Smooth muscle cell (in vitro differentiated cells): ENCODE results near the gene CTDP1. TPM values are rescaled to one million over a fixed set of nuclear protein-coding genes. Genes with fewer than 3 reads are reported as not detected.
A peak's percentile ranks its signal among the peaks of the same experiment; 100 is the strongest.

Experiments
- DNase-seq: peaks from one replicate; lab custom pipeline; 2025; ENCODE audit not compliant: unreplicated experiment; lab: John Stamatoyannopoulos, UW
- H2AFZ ChIP-seq: fragments of 200-600 bp; sonication (generic); 2 replicates; pipeline ENCODE4 v1.6.0; 2016; ENCODE audit warnings: antibody characterized with exemption, low read depth, mild to moderate bottlenecking
- H3F3A ChIP-seq: fragments of 200-600 bp; sonication (generic); 2 replicates; pipeline ENCODE4 v1.6.0; 2017; ENCODE audit warnings: antibody characterized with exemption, low read depth
- H3K27ac ChIP-seq: fragments of 200-600 bp; sonication (generic); 2 replicates; pipeline ENCODE4 v1.5.1; 2016; ENCODE audit warnings: low read depth, mild to moderate bottlenecking
- H3K27me3 ChIP-seq: fragments of 200-600 bp; sonication (generic); 2 replicates; pipeline ENCODE4 v1.6.1; 2016; ENCODE audit warnings: low read depth, mild to moderate bottlenecking
- H3K36me3 ChIP-seq: fragments of 200-600 bp; sonication (generic); 2 replicates; pipeline ENCODE4 v1.5.1; 2016; ENCODE audit warnings: low read depth
- H3K4me1 ChIP-seq: fragments of 200-600 bp; sonication (generic); 2 replicates; pipeline ENCODE4 v1.5.1; 2016; ENCODE audit warnings: low read depth
- H3K4me2 ChIP-seq: fragments of 200-600 bp; sonication (generic); 2 replicates; pipeline ENCODE4 v1.6.0; 2016; ENCODE audit warnings: mild to moderate bottlenecking
- H3K4me3 ChIP-seq: fragments of 200-600 bp; sonication (generic); 2 replicates; pipeline ENCODE4 v1.5.1; 2016; ENCODE audit warnings: mild to moderate bottlenecking
- H3K79me2 ChIP-seq: fragments of 200-600 bp; sonication (generic); 2 replicates; pipeline ENCODE4 v1.6.0; 2016; ENCODE audit warnings: low read depth, mild to moderate bottlenecking
- H3K9ac ChIP-seq: fragments of 200-600 bp; sonication (generic); 2 replicates; pipeline ENCODE4 v1.6.0; 2016; ENCODE audit warnings: low read depth
- H3K9me3 ChIP-seq: fragments of 200-600 bp; sonication (generic); replicated peaks from 2 replicates; pipeline ENCODE4 v1.5.1; 2016; ENCODE audit warnings: low read depth
- H4K20me1 ChIP-seq: fragments of 200-600 bp; sonication (generic); 2 replicates; pipeline ENCODE4 v1.6.0; 2016; ENCODE audit warnings: low read depth
- CTCF ChIP-seq: fragments of 200-600 bp; sonication (generic); IDR thresholded peaks from 2 replicates; pipeline ENCODE4 v1.5.1; 2017; ENCODE audit warnings: borderline replicate concordance, mild to moderate bottlenecking, antibody characterized with exemption; ENCODE audit not compliant: insufficient read depth, poor library complexity, severe bottlenecking
- WGBS: methylation state at CpG from one replicate; pipeline ENCODE4 v1.1.7; 2016; ENCODE audit warnings: low lambda C conversion rate; 5-methylcytosine and 5-hydroxymethylcytosine counted together
- polyA plus RNA-seq: library from polyadenylated mRNA; unstranded; fragments of >200 nt; fragmentation: Nextera tagmentation; extraction: Ambion mirVana; gene quantifications from 2 replicates; pipeline ENCODE4 v1.2.1, GENCODE V29; 2016
- total RNA-seq: library from RNA; depleted of rRNA; stranded (reverse); fragments of >200 nt; gene quantifications from 2 replicates; pipeline ENCODE4 v1.2.3, GENCODE V29; 2014

CTDP1 gene
- total and polyA plus RNA-seq, 2 experiments from 2014 or later: 14.1 to 18.4 TPM

DNA sequence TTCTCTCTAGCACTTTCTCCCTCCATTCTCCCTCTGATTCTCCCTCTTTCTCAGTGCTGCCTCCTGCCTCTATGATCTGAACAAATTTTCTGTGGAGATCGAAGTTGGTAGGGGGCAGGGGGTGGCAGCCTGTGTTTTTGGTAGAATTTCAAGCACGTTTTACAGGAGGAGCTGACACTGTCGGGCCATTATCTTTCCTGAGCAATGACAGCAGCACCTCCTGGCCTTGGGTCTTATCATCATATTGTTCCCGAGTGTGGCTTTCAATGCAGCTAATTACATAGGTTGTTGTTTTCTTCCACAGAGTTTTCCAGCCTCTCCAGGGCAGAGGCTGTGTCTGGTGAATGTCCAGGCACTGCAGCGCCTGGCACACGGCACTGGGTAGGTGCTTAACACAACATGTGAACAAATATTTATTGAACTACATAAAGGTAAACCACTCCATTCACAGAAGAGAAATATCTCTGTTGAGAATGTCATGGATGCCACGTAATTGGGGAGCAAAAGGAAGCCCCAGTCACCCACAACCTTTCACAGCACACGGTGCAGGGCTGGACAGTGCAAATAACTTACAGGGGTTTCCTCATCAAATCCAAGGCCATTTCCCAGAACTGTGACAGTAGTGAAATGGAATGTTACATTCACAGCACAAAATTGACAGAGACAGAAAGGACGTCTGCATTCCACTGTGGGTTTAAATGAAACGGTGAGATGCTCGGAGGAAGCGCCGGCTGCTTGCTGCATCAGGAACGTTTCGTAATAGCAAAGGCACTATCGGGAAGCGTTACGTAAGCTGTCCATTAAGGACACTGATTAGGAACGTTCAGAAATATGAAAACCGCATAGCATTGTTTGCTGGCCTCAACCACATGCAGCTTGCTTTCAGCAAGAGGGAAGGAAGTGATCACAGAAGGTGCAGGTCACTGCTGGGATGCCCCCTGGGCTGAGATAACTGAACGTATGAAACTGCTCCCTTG is 111.7 kb downstream of the CTDP1 start:
- H3K4me2 ChIP-seq: peak overlapping the region; percentile 52
- no peak overlapping the region for H3K9ac ChIP-seq
- WGBS: 33% methylated on average over 21 of the region's 21 CpGs
- no peak for TF ChIP-seq CTCF
- H2AFZ ChIP-seq: no peak overlapping the region
- peaks cover 31% of the 10 kb centered on the region for H3K27me3 ChIP-seq
- peak overlapping the region; percentile 30 for H3K27ac ChIP-seq
- no peaks in the 10 kb centered on the region for H3K36me3 ChIP-seq
- no peaks in the 10 kb centered on the region for H3K4me1 ChIP-seq
- H3K79me2 ChIP-seq: no peaks in the 10 kb centered on the region
- no peaks in the 10 kb centered on the region for H3K9me3 ChIP-seq
- no peaks in the 10 kb centered on the region for H3F3A ChIP-seq
- H3K4me3 ChIP-seq: no peak overlapping the region
- no peak for DNase-seq
- no peaks in the 10 kb centered on the region for H4K20me1 ChIP-seq

DNA sequence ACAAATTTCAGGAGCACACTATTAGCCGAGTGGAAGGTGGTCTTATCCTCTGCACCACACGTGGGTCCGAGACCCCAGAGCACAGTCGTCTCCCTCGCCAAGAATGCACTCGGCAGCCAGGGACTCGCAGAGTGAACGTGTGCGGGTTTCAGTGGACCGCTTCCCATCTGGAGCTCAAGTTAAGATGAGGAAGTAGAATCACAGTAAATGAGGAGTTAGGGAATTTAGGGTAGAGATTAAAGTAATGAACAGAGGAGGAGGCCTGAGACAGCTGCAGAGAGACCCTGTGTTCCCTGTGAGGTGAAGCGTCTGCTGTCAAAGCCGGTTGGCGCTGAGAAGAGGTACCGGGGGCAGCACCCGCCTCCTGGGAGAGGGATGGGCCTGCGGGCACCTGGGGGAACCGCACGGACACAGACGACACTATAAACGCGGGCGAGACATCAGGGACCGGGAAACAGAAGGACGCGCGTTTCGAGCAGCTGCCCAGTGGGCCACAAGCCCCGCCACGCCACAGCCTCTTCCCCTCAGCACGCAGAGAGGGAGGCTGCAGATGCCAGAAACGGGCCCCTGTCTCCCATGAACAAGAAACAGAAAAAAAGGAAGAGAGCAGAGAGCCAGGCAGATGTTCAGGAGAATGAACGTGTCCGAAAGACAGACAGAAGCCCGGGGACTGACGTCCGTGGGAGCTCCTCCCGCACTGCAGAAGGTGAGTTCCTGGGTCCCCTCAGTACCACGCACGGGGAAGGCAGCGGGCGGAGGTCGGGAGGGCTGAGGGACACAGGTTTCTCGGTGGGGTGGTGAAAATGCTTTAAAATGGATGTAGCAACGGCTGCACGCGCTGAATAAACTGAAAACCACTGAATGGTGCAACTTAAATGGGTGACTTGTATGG is 112.7 kb downstream of the CTDP1 start:
- no peaks in the 10 kb centered on the region for H3K4me1 ChIP-seq
- no peak overlapping the region for H3K4me3 ChIP-seq
- H3F3A ChIP-seq: no peaks in the 10 kb centered on the region
- TF ChIP-seq CTCF: no peak
- no peaks in the 10 kb centered on the region for H3K79me2 ChIP-seq
- no peak overlapping the region for H2AFZ ChIP-seq
- H3K27me3 ChIP-seq: peaks cover 32% of the 10 kb centered on the region
- H3K36me3 ChIP-seq: no peaks in the 10 kb centered on the region
- peak overlapping the region; percentile 52 for H3K4me2 ChIP-seq
- H4K20me1 ChIP-seq: no peaks in the 10 kb centered on the region
- H3K9me3 ChIP-seq: no peaks in the 10 kb centered on the region
- H3K9ac ChIP-seq: no peak overlapping the region
- WGBS: 94% methylated on average over 46 of the region's 46 CpGs
- no peak overlapping the region for H3K27ac ChIP-seq
- no peak for DNase-seq

DNA sequence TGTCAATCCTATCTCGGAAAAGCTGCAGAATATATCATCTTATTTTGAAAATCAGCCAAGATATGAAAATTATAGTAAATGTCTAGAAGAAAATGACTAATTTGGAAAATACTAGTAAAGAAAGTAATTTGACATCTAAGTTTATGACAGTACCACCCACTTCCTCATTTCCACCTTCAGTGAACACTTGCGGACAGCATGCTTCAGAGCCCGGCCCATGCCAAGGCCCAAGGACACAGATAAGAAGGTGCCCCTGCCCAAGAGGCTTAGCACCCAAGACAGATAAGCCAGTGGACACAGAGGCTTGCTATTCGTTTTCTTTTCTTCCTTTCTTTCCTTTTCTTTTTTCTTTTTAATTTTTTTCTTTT is 113.4 kb downstream of the CTDP1 start:
- no peaks in the 10 kb centered on the region for H3K9me3 ChIP-seq
- no peaks in the 10 kb centered on the region for H3K79me2 ChIP-seq
- H3K27ac ChIP-seq: no peak overlapping the region
- H3K9ac ChIP-seq: no peak overlapping the region
- no peak overlapping the region for H2AFZ ChIP-seq
- no peaks in the 10 kb centered on the region for H3F3A ChIP-seq
- H3K4me2 ChIP-seq: no peak overlapping the region
- H3K4me3 ChIP-seq: no peak overlapping the region
- H3K4me1 ChIP-seq: no peaks in the 10 kb centered on the region
- no peaks in the 10 kb centered on the region for H4K20me1 ChIP-seq
- peaks cover 32% of the 10 kb centered on the region for H3K27me3 ChIP-seq
- no peak for TF ChIP-seq CTCF
- DNase-seq: no peak
- no peaks in the 10 kb centered on the region for H3K36me3 ChIP-seq
- WGBS: 89% methylated on average over 4 of the region's 4 CpGs
